HG02973 (cell line): ENCODE results near the gene PSMD10.

Source experiments
- ATAC-seq: cut with Tn5 transposase; IDR thresholded peaks from one replicate; pipeline ENCODE4 v1.9.1; 2021; ENCODE audit warnings: moderate library complexity; ENCODE audit not compliant: unreplicated experiment

Gene PSMD10

DNA sequence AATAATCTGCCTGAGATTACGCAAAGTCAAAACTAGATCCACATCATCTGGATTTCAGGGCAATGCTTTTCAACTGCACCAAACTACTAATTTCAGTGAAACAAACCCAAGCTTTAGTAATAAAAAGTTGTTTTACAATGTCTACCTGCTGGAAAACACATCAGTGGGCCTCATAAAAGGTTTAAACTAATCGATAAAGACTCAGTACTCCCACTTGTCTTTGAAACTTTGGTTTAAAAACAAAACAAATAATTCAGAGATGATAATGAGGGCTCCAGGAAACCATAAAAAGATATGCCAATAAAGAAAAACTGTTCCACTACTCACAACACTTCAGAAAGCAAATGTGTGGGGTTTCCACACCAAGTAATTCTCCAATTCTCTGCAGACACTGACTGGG, 10.2 kb downstream of the PSMD10 start:
- ATAC-seq, result no peak

DNA sequence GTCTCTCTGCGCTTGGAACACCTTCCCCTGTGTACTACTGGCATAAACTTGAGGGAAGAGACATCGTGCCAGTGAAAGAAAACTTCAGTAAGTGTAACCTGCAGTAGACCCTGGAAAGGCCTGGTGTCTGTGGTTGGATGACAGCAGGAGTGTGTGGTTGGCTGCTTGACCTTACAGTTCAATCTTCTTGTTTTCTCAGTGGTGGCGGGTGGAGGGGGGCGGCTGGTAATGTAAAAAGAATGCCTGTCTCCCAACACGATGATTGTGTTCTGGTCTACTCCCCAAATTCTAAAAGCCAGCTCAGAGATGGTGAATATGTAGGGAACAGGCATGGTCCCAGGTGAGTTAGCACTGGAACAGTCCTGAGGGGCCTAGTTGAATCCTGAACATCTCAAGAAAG, 18.6 kb downstream of the PSMD10 start:
- ATAC-seq, result no peak

DNA sequence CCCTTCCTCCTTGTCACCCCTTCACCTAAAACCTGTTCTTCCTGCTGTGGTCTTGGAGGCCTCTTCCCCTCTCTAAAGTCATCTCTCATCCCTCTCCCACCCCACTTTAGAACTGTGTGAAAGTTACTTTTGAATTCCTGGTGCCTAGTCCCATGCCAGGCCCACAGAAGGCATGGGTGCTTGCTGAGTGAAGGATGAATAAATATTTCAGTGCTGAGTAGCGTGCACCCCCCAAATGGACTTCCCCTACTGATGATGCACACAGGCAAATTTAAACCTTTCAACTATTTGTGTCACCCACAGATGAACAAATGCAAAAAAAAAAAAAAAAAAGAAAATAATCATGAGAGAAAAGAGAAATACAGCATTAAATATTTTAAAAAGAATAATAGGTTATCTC, 19.8 kb downstream of the PSMD10 start:
- no peak for ATAC-seq

DNA sequence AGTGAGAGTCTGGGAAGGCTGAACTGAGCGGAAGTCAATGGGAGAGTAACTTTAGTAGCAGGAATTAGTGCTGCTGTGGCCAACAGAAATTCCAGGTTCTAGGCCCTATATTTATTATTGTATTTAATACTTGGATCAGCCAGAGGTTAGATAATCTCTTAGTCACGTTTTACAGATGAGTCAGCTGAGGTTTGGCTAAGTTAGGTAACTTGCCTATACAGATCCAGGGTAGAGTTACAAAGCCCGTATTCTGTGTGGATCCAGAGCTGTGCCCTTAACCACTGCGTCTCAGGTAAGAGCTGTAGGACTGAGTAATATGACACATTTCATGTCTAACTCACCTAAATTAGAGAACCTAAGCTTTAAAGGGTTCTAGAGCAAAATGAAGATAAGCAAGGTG, 20.5 kb downstream of the PSMD10 start:
- no peak for ATAC-seq

DNA sequence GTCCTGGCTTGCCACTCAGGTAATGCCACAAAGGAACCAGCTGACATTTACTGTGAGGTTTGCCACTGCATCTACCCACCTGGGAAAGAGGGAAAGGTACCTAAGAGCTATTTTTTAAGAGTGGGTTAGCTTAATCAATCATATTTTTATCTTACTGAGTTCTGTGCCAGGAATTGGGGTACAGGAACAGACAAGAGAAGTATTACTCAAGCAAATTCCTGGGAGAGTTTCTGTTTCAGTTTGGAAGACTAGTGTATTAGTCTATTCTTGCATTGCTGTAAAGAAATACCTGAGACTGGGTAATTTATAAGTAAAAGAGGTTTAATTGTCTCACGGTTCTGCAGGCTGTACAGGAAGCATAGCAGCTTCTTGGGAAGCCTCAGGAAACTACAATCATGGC, 23.2 kb downstream of the PSMD10 start:
- no peak for ATAC-seq

DNA sequence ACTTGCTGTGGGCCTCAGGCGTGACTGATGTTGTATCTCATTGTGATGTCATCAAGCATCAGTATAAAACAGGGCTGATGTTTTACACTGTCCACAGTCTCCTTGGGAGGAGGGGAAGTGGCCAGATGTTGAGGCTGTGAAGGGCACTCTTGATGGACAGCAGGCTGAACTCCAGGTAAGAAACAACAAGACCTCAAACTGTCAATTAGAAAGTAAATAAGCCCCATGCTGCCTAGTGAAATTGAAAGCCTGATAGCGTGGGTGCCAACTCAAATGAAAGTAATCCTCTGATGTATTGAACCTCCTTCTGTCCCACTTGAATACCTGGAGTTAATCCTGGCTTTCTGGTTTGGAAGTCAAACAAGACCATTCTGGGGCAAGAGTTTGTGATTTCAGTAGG, 26.7 kb downstream of the PSMD10 start:
- no peak for ATAC-seq

DNA sequence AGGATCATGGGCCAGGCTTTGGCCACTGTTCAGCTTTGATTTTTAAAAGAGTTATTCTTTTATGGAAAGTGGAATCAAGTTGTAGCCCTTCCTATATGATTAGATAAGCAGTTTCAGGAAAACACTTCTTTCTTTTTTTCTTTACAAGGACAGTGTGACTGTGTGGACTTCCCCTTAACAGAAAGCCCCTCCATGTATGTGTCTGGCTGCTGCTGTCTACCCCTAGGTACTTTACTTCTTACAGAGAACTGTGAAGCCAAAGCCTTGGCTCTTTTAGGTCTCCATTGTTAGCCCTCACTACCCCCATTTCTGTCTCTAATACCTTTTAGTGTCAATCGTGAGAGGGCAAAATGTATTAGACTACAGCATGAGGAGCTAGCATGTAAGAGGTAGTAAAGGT, 27.3 kb downstream of the PSMD10 start:
- ATAC-seq, result no peak

DNA sequence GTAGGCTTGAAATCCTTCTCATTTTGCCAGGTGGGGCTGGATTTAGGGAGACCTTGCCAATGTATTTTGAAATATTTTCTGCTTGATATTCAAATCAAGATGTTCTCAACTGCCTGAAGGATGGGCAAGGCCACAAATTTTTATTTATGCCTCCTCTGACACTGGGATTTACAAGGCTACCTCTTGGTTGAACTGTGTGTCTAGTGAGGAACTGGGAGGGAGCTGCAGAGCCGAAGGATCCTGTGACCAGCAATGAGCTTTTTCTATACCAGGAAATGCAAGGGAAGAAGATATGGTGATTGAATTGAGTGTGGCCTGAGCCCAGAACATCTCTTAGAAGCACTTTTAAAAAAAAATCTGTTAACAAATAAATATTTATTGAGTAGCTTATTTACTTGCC, 31.5 kb downstream of the PSMD10 start:
- no peak for ATAC-seq

DNA sequence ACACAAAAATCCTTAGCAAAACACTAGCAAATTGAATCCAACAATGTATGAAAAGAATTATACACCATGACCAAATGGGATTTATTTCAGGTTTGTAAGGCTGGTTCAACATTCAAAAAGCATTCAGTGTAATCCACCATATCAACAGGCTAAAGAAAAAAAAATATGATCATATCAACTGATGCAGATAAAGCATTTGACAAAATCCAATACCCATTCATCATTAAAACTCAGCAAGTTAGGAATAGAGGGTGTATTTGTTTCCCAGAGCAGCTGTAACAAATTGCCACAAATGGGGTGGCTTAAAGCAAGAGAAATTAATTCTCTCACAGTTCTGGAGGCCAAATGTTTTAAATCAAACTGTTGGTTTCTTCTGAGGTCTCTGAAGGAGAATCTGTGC, 35.8 kb downstream of the PSMD10 start:
- ATAC-seq, result no peak

DNA sequence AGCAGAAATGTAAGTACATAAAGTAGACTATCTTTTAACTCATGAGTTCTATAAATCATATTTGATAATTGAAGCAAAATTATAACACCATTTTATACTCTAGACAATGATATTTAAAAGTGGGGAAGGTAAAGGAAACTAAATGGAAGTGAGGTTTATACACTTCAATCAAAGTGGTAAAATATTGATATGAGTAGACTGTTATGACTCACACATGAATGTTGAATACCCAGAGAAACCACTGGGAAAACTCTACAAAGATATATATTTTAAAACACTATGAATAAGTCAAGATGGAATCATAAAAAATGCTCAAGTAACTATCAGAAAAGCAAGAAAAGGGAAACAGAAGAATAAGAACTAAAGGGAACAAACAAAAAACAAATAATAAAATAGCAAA, 38.1 kb downstream of the PSMD10 start:
- ATAC-seq, result no peak

DNA sequence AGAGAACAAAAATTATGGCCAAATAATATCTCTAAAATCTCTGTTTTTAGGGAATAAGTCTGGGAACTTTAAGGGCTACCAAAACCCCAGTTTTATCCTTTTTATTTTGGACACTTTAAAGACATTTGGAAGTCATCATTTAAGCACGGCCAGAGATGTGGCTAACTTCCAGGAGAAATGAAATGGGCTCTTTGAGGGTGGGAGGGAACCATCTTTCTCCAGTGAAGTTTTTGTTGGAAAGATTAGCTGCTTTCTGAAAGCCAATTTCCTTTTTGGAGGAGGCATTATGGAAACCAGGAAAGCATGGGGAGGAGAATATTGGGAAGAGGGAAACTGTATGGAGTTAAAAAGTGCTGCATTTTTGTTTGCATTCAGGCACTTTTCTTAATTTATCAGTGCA, 41.7 kb downstream of the PSMD10 start:
- no peak for ATAC-seq

DNA sequence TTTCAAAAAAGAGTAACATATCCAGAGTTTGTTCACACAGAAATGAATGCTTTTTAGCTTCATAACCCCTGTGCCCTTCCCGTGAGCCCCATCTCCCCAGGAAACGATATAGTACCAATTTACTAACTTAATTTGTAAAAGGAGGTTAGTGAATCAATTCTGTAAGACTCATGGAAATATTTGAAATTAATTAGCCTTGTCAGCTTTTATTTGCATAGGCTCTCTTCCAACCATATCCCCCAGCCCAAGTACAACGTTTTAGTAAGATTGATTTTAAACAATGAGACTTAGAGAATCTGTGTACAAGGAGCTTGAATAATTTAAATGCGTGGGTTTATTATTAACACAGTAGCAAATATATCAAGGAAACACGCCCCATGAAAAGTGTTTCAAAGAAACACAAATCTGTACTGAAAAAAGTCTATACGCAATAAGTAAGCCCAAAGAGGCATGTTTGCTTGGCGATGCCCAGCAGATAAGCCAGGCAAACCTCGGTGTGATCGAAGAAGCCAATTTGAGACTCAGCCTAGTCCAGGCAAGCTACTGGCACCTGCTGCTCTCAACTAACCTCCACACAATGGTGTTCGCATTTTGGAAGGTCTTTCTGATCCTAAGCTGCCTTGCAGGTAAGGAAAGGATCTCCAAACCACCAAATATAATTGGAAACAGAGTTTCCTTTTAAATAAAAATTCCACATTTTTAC, 46.6 kb downstream of the PSMD10 start, which contains the start of gene VSIG1:
VSIG1 (plus strand) TSS at position 512 of the 703 bp plus-strand sequence; CDS start at position 578, 66 bp downstream.
- ATAC-seq, result no peak

DNA sequence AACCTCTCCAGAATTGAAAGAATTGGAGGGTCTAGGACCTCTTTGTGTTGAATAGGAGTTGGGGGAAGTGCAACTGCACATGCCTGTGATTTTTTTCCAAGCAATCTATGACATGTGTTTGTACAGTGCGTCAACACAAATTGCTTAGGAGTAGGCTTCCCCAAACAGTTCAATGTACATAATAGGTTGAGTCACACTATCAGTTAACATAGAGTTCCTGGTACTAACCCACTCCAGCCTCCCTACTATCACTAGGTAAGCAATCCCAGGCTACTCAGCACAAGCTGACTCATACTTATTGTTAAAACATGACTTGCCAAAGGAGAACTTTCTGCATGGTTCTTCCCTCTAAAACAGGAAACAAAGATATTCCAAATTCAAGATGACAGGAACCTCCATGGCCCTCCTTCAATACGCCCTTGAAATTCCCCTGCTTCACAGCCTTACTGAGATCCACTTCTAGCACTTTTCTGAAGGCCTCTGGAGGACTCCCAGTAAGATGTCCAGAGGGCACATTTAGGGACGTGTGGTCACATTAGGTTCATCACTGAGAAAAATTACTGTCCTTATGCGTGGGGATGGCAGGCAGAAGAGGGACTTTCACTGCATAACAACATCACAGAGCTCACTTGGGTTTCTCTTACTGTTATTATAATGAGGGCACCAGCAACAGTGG, 54.9 kb downstream of the PSMD10 start:
- ATAC-seq, result no peak

DNA sequence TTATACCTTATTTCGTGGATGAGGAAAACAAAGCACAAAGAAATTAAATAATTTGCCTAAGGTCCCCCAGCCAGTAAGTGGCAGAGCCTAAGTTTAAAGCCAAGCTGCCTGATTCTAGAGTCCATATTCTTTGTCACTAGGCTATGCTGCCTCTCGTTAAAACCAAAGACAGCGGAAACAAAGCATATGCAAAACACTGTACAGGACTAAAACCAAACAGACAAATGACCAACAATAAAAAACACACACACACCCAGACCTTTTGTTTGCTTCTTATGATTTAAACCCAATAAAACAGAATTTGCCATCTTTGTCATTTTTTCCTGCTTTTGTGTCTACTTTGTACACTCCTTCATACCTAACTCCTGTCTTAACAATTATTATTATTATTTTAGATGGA, 56.6 kb downstream of the PSMD10 start:
- no peak for ATAC-seq
